Activated CD8-positive, alpha-beta T cell treated with anti-CD3 and anti-CD28 coated beads for 36 hours (primary cell): Measurements from ENCODE around the gene ZNF827. TPM values are rescaled to one million over a fixed set of nuclear protein-coding genes. Genes with fewer than 3 reads are reported as not detected.

Experiments
- ATAC-seq: fragments of 200-7000 bp; cut with Tn5 transposase; one replicate; pipeline ENCODE4 v1.10.0; 2021; ENCODE audit warnings: mild to moderate bottlenecking, moderate library complexity
- CTCF ChIA-PET: fragments of 350-600 bp; sonication (Branson Sonifier 250); formaldehyde crosslinking; loops from one replicate; lab custom pipeline; 2021; ENCODE audit warnings: antibody characterized with exemption; lab: Charles Lee
- POLR2A ChIA-PET: fragments of 350-600 bp; sonication (Branson Sonifier 250); formaldehyde crosslinking; loops from one replicate; lab custom pipeline; 2021; ENCODE audit warnings: antibody characterized with exemption; lab: Charles Lee
- DNase-seq: peaks from one replicate; pipeline ENCODE4 v3.0.0-alpha.2; 2020
- H3K27ac Mint-ChIP-seq: one replicate; pipeline ENCODE4 v1.8.0; 2021; ENCODE audit warnings: mild to moderate bottlenecking, mixed read lengths
- H3K27me3 Mint-ChIP-seq: one replicate; pipeline ENCODE4 v1.8.0; 2021; ENCODE audit warnings: mixed read lengths
- H3K36me3 Mint-ChIP-seq: one replicate; pipeline ENCODE4 v1.8.0; 2021; ENCODE audit warnings: low read depth, mixed read lengths
- H3K4me1 Mint-ChIP-seq: one replicate; pipeline ENCODE4 v1.8.0; 2021; ENCODE audit warnings: low read depth, mixed read lengths
- H3K4me3 Mint-ChIP-seq: one replicate; pipeline ENCODE4 v1.8.0; 2021; ENCODE audit warnings: mild to moderate bottlenecking, moderate library complexity, mixed read lengths
- H3K9me3 Mint-ChIP-seq: one replicate; pipeline ENCODE4 v1.8.0; 2021; ENCODE audit warnings: mixed read lengths
- CTCF ChIP-seq: fragments of 200-600 bp; IDR thresholded peaks from one replicate; pipeline ENCODE4 v1.8.0; 2022; ENCODE audit warnings: antibody characterized with exemption, mild to moderate bottlenecking
- intact Hi-C: fragments of 100-400 bp; cut with micrococcal nuclease; formaldehyde crosslinking; loops from one replicate; pipeline ENCODE4 v1.10.0; 2022
- total RNA-seq, 2 experiments: library from RNA; stranded (reverse); gene quantifications; one replicate each; pipeline ENCODE4 v1.2.3, GENCODE V29; 2021

ZNF827 gene
- total RNA-seq, 2 experiments from 2014 or later: 28.4 to 31.1 TPM

DNA sequence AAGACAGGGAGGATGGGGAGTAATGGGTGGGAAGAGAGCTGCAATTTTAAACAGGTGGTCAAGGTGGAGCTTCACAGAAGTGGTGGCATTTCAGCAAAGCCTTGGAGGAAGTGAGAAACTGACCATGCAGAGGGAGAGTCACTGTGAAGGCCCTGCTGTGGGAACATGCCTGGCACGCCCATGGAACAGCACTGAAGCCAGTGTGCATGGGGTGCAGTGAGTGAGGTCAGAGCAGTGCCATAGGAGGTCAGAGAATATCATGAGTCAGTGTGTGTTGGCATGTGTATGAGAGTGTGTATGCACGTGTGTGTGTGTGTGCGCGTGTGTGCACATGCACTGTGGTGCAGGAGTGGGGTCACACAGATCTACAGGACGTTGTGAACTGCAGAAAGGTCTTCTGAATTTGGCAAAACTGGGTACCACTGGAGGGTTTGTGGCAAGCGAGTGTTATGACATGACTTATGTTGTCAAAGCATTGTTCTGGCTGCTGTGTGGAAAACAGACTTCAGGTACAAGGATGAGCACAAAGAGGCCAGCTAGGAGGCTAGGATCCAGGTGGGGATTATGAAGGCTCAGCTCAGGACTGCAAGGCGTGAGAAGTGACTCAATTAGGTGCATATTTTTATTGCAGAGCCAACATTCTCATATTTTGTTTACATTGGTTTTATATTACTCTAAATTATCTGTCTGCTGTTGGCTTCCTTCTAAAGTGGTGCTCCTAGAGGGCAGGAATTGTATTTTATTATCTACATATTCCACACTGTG lies 34.0 kb downstream of the ZNF827 start:
- Mint-ChIP-seq H3K4me3 (no peak overlapping the region), H3K36me3 (peaks cover 41% of the 10 kb centered on the region), H3K27me3 (no peaks in the 10 kb centered on the region), H3K9me3 (no peaks in the 10 kb centered on the region), H3K27ac (no peak overlapping the region), H3K4me1 (peaks cover 50% of the 10 kb centered on the region)
- ChIA-PET CTCF (interaction anchor here (1.8 kb wide), 1 partner anchor 8 kb away, joined by 6 read pairs; no protein-coding TSS in a partner anchor), POLR2A (no interaction called here)
- DNase-seq (no peak), ATAC-seq (peak; percentile 30)
- no peak for TF ChIP-seq CTCF
- intact Hi-C loops: no loop called here

DNA sequence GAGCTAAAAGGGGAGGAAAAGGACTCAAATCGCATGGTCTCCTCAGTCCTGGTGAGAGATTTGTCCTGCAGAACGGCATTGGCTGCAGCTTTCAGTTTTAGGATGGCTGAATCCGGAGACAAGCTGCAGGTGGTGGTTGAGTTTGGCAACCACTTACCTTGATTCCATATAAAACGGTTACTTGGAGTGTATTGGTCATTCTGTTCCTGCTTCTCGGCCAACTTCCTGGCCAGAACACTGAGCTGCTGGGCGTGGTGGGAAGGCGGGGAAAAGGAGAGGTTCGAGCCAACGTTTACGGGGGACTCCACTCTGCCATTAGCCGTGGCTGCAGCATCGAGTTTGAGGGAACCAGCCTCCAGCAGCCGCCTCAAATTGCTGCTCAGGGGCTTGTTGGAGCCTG lies 36.1 kb downstream of the ZNF827 start:
- no peak for ATAC-seq
- Mint-ChIP-seq H3K27ac (no peak overlapping the region), H3K4me3 (no peak overlapping the region), H3K36me3 (peaks cover 44% of the 10 kb centered on the region), H3K9me3 (no peaks in the 10 kb centered on the region), H3K27me3 (no peaks in the 10 kb centered on the region), H3K4me1 (peaks cover 40% of the 10 kb centered on the region)
- ChIA-PET POLR2A (no interaction called here), CTCF (no interaction called here)
- intact Hi-C loops: no loop called here
- no peak for DNase-seq
- no peak for TF ChIP-seq CTCF

DNA sequence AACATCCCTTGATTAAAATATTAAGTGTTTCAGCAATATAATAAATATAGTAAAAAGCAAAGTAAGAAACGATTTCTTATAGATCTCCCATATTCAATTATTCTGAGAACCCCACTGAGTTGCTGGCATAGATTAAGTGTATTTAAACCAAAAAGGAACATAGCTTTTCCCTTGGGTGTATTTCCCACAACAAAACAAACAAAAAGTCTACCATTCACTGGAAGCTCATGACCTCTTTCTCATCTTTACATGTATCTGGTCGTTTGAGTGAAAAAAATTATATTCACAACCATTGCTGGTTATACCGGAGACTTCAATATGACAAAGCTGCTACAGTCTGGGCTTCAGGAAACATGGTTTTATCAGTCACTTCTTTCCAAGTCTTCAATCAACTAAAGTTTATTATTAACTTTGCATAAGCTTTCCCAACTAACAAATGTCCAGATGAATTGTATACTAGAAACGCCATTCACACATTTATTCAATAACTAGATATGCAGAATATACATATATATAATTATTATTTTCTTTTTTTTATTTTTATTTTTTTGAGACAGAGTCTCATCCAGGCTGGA lies 38.6 kb downstream of the ZNF827 start:
- Mint-ChIP-seq H3K36me3 (peaks cover 51% of the 10 kb centered on the region), H3K4me3 (no peak overlapping the region), H3K27ac (no peak overlapping the region), H3K4me1 (peaks cover 46% of the 10 kb centered on the region), H3K9me3 (no peaks in the 10 kb centered on the region), H3K27me3 (no peaks in the 10 kb centered on the region)
- TF ChIP-seq CTCF: no peak
- DNase-seq (no peak), ATAC-seq (no peak)
- ChIA-PET POLR2A (interaction anchor here (1.0 kb wide), 1 partner anchor 12 kb away, joined by 3 read pairs; no protein-coding TSS in a partner anchor), CTCF (interaction anchor here (0.7 to 1.0 kb wide), 3 partner anchors 8 to 31 kb away, joined by 3 read pairs; no protein-coding TSS in a partner anchor)
- intact Hi-C loops: no loop called here

GRCh38 chr4:145898926-145899531 lies 39.6 kb downstream of the ZNF827 start:
- H3K4me1 Mint-ChIP-seq: peaks cover 48% of the 10 kb centered on the region
- no peak for ATAC-seq
- H3K36me3 Mint-ChIP-seq: peaks cover 48% of the 10 kb centered on the region
- H3K4me3 Mint-ChIP-seq: no peak overlapping the region
- intact Hi-C loops: no loop called here
- POLR2A ChIA-PET: interaction anchor here (1.0 kb wide), 1 partner anchor 11 kb away, joined by 3 read pairs; no protein-coding TSS in a partner anchor
- no peak for TF ChIP-seq CTCF
- H3K27me3 Mint-ChIP-seq: no peaks in the 10 kb centered on the region
- no peak overlapping the region for H3K27ac Mint-ChIP-seq
- DNase-seq: no peak
- no peaks in the 10 kb centered on the region for H3K9me3 Mint-ChIP-seq
- CTCF ChIA-PET: interaction anchor here (1.0 to 1.4 kb wide), 2 partner anchors 13 to 32 kb away, joined by 3 read pairs; no protein-coding TSS in a partner anchor
